B cell (primary cell): ENCODE measurements around the gene BMPR1A. TPM values are rescaled to one million over a fixed set of nuclear protein-coding genes. Genes with fewer than 3 reads are reported as not detected.
"Not testable (repeated sequence)": the region's sequence is repeated elsewhere in the genome, so short reads cannot be mapped to it uniquely, and the experiment has no call there.

Source experiments
- ATAC-seq: fragments of 200-7000 bp; cut with Tn5 transposase; one replicate; pipeline ENCODE4 v1.10.0; 2021; ENCODE audit warnings: low read depth, mild to moderate bottlenecking, moderate number of reproducible peaks, moderate library complexity
- CTCF ChIA-PET: fragments of 350-600 bp; sonication (Branson Sonifier 250); formaldehyde crosslinking; loops from one replicate; lab custom pipeline; 2021; ENCODE audit warnings: antibody characterized with exemption, inconsistent platforms; lab: Charles Lee
- POLR2A ChIA-PET: fragments of 350-600 bp; sonication (Branson Sonifier 250); formaldehyde crosslinking; loops from one replicate; lab custom pipeline; 2021; ENCODE audit warnings: antibody characterized with exemption; lab: Charles Lee
- DNase-seq: peaks from one replicate; pipeline ENCODE4 v3.0.0; 2013
- H2AFZ ChIP-seq: 2 replicates; pipeline ENCODE4 v1.6.1; 2012; ENCODE audit warnings: mild to moderate bottlenecking, low read depth, low read length; ENCODE audit not compliant: insufficient read depth, poor library complexity, severe bottlenecking
- H3K27ac ChIP-seq, 2 donors: 1 replicate in 1 of 2; 2 replicates in 1 of 2; pipeline ENCODE4 v1.5.1; 2012 to 2013; ENCODE audit warnings: low read length in 2 of 2, mild to moderate bottlenecking in 2 of 2, moderate library complexity in 1 of 2
- H3K27me3 ChIP-seq, 4 experiments: fragments of 200-600 bp in 1 of 4; sonication (generic) in 1 of 4; replicated peaks in 1 of 4; 1 replicate in 2 of 4; 2 replicates in 2 of 4; pipeline versions ENCODE4 v1.6.1 to v1.7.0; 2013 to 2016; ENCODE audit warnings: low read length in 3 of 4, mild to moderate bottlenecking in 2 of 4, mixed read lengths in 1 of 4, moderate library complexity in 1 of 4; ENCODE audit not compliant: insufficient read depth in 4 of 4, control insufficient read depth in 3 of 4; ENCODE audit errors: control extremely low read depth in 1 of 4
- H3K36me3 ChIP-seq, 2 experiments: replicated peaks in 1 of 2; 1 replicate in 1 of 2; 2 replicates in 1 of 2; pipeline versions ENCODE4 v1.6.1 to v1.7.1; 2013; ENCODE audit warnings: low read length in 1 of 2; ENCODE audit not compliant: insufficient read depth in 2 of 2, control insufficient read depth in 1 of 2; ENCODE audit errors: control extremely low read depth in 1 of 2, extremely low read depth in 1 of 2
- H3K4me1 ChIP-seq, 2 donors: fragments of 200-600 bp in 1 of 2; sonication (generic) in 1 of 2; 1 replicate in 1 of 2; 2 replicates in 1 of 2; pipeline versions ENCODE4 v1.5.1 to v1.6.1; 2013 to 2017; ENCODE audit warnings: low read length in 2 of 2; ENCODE audit not compliant: control insufficient read depth in 2 of 2, insufficient read depth in 2 of 2
- H3K4me2 ChIP-seq: replicated peaks from 2 replicates; pipeline ENCODE3; 2012; ENCODE audit warnings: mild to moderate bottlenecking, low read depth, low read length; ENCODE audit not compliant: poor library complexity, severe bottlenecking
- H3K4me3 ChIP-seq, 5 experiments: fragments of 200-600 bp in 1 of 5; sonication (generic) in 1 of 5; 1 replicate in 3 of 5; 2 replicates in 2 of 5; pipeline versions ENCODE4 v1.5.1 to v1.7.0; 2011 to 2016; ENCODE audit warnings: low read length in 4 of 5, mild to moderate bottlenecking in 4 of 5, low read depth in 2 of 5, control low read depth in 1 of 5, moderate library complexity in 1 of 5; ENCODE audit not compliant: insufficient read depth in 1 of 5; ENCODE audit errors: control extremely low read depth in 1 of 5, extremely low read depth in 1 of 5
- H3K79me2 ChIP-seq: fragments of 200-600 bp; sonication (generic); one replicate; pipeline ENCODE4 v1.6.0; 2016; ENCODE audit warnings: low read length; ENCODE audit not compliant: control insufficient read depth, insufficient read depth
- H3K9ac ChIP-seq: fragments of 200-600 bp; sonication (generic); 2 replicates; pipeline ENCODE4 v1.6.1; 2017; ENCODE audit warnings: mild to moderate bottlenecking, low read length, moderate library complexity
- H3K9me3 ChIP-seq, 3 donors: one replicate each; pipeline versions ENCODE4 v1.6.1 to v1.7.1; 2013; ENCODE audit warnings: low read length in 2 of 3; ENCODE audit not compliant: control insufficient read depth in 2 of 3, insufficient read depth in 1 of 3; ENCODE audit errors: control extremely low read depth in 1 of 3
- H4K20me1 ChIP-seq: 2 replicates; pipeline ENCODE4 v1.6.0; 2012; ENCODE audit warnings: mild to moderate bottlenecking, low read length; ENCODE audit not compliant: insufficient read depth, control insufficient read depth, poor library complexity, severe bottlenecking
- H3K27ac Mint-ChIP-seq: one replicate; pipeline ENCODE4 v1.8.0; 2021; ENCODE audit warnings: mixed read lengths
- H3K27me3 Mint-ChIP-seq: one replicate; pipeline ENCODE4 v1.8.0; 2021; ENCODE audit warnings: mixed read lengths
- H3K4me1 Mint-ChIP-seq: one replicate; pipeline ENCODE4 v1.8.0; 2021; ENCODE audit warnings: mixed read lengths
- H3K4me3 Mint-ChIP-seq: one replicate; pipeline ENCODE4 v1.8.0; 2021; ENCODE audit warnings: mixed read lengths
- H3K9me3 Mint-ChIP-seq: one replicate; pipeline ENCODE4 v1.8.0; 2022; ENCODE audit warnings: mixed read lengths; ENCODE audit not compliant: insufficient read depth
- EZH2 ChIP-seq: IDR thresholded peaks from 2 replicates; pipeline ENCODE4 v1.6.1; 2012; ENCODE audit warnings: borderline replicate concordance, low read depth, mild to moderate bottlenecking, moderate library complexity, low read length; ENCODE audit not compliant: insufficient read depth, poor library complexity, severe bottlenecking
- whole genome bisulfite sequencing: methylation state at CpG from one replicate; pipeline ENCODE4 v1.1.5; 2013; ENCODE audit warnings: missing lambda C conversion rate; ENCODE audit not compliant: insufficient coverage; 5-methylcytosine and 5-hydroxymethylcytosine counted together
- intact Hi-C: fragments of 100-400 bp; cut with micrococcal nuclease; formaldehyde crosslinking; loops from one replicate; pipeline ENCODE4 v1.10.0; 2022
- polyA plus RNA-seq: library from polyadenylated mRNA; depleted of rRNA; stranded (reverse); fragments of >200 nt; gene quantifications from 2 replicates; pipeline ENCODE4 v1.2.3, GENCODE V29; 2012
- total RNA-seq, 2 donors: library from RNA; stranded (reverse); fragments of 120-200 nt in 1 of 2; gene quantifications; 1 replicate in 1 of 2; 2 replicates in 1 of 2; pipeline versions ENCODE4 v1.2.3 to v1.2.4, GENCODE V29; 2013 to 2022
- TF ChIP-seq, protein P1 (sequence below): fragments of 200-600 bp; IDR thresholded peaks from one replicate; pipeline ENCODE4 v1.8.0; 2022; ENCODE audit warnings: antibody characterized with exemption, mild to moderate bottlenecking

Gene BMPR1A
- total and polyA plus RNA-seq, 2 donors (not counting 1 experiment from before 2014, with no cell fraction given), result 1.9 to 15.1 TPM

DNA sequence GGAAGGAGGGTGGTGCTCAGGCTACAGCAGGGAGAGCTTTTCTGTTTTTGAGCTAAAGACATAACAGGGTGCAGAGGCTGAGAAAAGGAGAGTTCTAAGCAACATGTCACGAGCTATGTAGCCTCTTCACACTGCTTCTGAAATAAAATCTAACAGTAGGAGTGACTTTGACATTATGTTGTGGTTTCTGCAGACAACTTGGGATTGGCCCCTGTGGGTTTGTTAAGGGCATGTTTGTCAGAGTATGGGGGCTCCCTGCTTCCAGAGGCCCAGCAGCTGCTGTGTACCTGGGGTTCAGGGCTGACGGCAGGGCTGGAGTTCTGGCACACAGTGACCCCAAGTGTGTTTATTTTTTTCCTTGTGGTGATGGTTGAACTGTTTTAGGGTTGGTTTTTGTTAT is 176.3 kb downstream of the BMPR1A start:
- H3K9me3 Mint-ChIP-seq, result no peaks in the 10 kb centered on the region
- Histone ChIP-seq H3K4me3 (no peak overlapping the region), H4K20me1 (no peaks in the 10 kb centered on the region), H3K79me2 (no peaks in the 10 kb centered on the region), H3K36me3 (no peaks in the 10 kb centered on the region), H3K9ac (no peak overlapping the region), H3K4me1 (no peaks in the 10 kb centered on the region), H3K9me3 (no peaks in the 10 kb centered on the region), H3K4me2 (no peak overlapping the region), H2AFZ (no peak overlapping the region), H3K27ac (no peak overlapping the region), H3K27me3 (no peaks in the 10 kb centered on the region)
- no peaks in the 10 kb centered on the region for H3K4me1 Mint-ChIP-seq
- no peak overlapping the region for H3K4me3 Mint-ChIP-seq
- H3K27ac Mint-ChIP-seq, result no peak overlapping the region
- H3K27me3 Mint-ChIP-seq, result no peaks in the 10 kb centered on the region
- 83% methylated on average over 1 of the region's 2 CpGs for WGBS
- POLR2A ChIA-PET, result no interaction called here
- CTCF ChIA-PET, result interaction anchor here (0.6 to 1.0 kb wide), 2 partner anchors 8 to 243 kb away, joined by 3 to 4 read pairs; no protein-coding TSS in a partner anchor
- ATAC-seq, result no peak
- TF ChIP-seq, protein P1, sequence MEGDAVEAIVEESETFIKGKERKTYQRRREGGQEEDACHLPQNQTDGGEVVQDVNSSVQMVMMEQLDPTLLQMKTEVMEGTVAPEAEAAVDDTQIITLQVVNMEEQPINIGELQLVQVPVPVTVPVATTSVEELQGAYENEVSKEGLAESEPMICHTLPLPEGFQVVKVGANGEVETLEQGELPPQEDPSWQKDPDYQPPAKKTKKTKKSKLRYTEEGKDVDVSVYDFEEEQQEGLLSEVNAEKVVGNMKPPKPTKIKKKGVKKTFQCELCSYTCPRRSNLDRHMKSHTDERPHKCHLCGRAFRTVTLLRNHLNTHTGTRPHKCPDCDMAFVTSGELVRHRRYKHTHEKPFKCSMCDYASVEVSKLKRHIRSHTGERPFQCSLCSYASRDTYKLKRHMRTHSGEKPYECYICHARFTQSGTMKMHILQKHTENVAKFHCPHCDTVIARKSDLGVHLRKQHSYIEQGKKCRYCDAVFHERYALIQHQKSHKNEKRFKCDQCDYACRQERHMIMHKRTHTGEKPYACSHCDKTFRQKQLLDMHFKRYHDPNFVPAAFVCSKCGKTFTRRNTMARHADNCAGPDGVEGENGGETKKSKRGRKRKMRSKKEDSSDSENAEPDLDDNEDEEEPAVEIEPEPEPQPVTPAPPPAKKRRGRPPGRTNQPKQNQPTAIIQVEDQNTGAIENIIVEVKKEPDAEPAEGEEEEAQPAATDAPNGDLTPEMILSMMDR, result no peak
- TF ChIP-seq EZH2, result no peak
- intact Hi-C loops, result loop anchor here (10.0 kb wide), 1 partner anchor 572 kb away; the partner anchor contains the start of gene MINPP1
- no peak for DNase-seq

DNA sequence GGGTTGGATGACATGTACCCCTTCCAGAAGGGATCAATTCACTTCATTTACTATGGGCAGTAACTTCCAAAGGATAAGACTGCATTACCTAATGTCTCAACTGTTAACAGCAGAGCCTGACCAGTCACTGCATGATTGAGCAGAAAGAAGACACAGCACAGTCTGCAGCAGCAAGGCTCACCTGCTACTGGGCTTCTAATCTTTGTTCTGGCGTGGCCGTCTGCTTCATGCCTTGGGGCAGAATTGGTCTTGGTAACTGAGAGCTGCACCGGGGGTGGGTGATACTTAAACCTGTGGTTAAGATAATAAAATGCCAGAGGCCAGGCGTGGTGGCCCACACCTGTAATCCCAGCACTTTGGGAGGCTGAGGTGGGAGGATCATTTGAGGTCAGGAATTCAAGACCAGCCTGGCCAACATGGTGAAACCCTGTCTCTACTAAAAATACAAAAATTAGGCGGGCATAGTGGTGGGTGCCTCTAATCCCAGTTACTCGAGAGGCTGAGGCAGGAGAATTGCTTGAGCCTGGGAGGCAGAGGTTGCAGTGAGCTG is 177.8 kb downstream of the BMPR1A start:
- ATAC-seq, POLR2A ChIA-PET: not testable (repeated sequence)
- intact Hi-C loops, result loop anchor here (10.0 kb wide), 1 partner anchor 571 kb away; the partner anchor contains the start of gene MINPP1

More for the DNA sequence above, 177.8 kb downstream of the BMPR1A start:
- CTCF ChIA-PET, H3K4me1 ChIP-seq, H4K20me1 ChIP-seq, H3K4me3 ChIP-seq, H3K9me3 Mint-ChIP-seq, H3K79me2 ChIP-seq, H3K4me3 Mint-ChIP-seq, DNase-seq, H3K27ac ChIP-seq, H3K27me3 Mint-ChIP-seq, H3K9ac ChIP-seq, H3K4me1 Mint-ChIP-seq, H3K27me3 ChIP-seq, H3K36me3 ChIP-seq, H3K9me3 ChIP-seq, H3K27ac Mint-ChIP-seq, H3K4me2 ChIP-seq, H2AFZ ChIP-seq: not testable (repeated sequence)
- WGBS, result 91% methylated on average over 6 of the region's 6 CpGs
